GM12801 (cell line): Measurements from ENCODE around the gene GNAT2.

Experiments used
- CTCF ChIP-seq: IDR thresholded peaks from one replicate; pipeline ENCODE4 v1.5.1; 2011; ENCODE audit warnings: control low read depth; ENCODE audit not compliant: insufficient read length; ENCODE audit errors: extremely low read depth

The GNAT2 gene

GRCh38 chr1:109589177-109589576 lies 30.2 kb downstream of the GNAT2 start:
- TF ChIP-seq CTCF: no peak

GRCh38 chr1:109586055-109586454 lies 33.4 kb downstream of the GNAT2 start:
- no peak for TF ChIP-seq CTCF

- no peak for TF ChIP-seq CTCF
Measured at GRCh38 chr1:109584766-109585165, 34.6 kb downstream of the GNAT2 start.

GRCh38 chr1:109582021-109582420 lies 37.4 kb downstream of the GNAT2 start:
- no peak for TF ChIP-seq CTCF

- no peak for TF ChIP-seq CTCF
Measured at GRCh38 chr1:109579491-109579890, 39.9 kb downstream of the GNAT2 start.

GRCh38 chr1:109578947-109579443 lies 40.4 kb downstream of the GNAT2 start:
- TF ChIP-seq CTCF: no peak

- TF ChIP-seq CTCF: no peak
Measured at GRCh38 chr1:109573785-109574184, 45.6 kb downstream of the GNAT2 start.

GRCh38 chr1:109570414-109570813 lies 49.0 kb downstream of the GNAT2 start:
- no peak for TF ChIP-seq CTCF
